H1 (cell line): ENCODE results near the gene ZNF674. TPM values are rescaled to one million over a fixed set of nuclear protein-coding genes. Genes with fewer than 3 reads are reported as not detected.

Experiments used
- CTCF ChIA-PET: fragments of 300-600 bp; sonication (Branson Sonifier 250); formaldehyde crosslinking; loops from one replicate; lab custom pipeline; 2021; ENCODE audit not compliant: partially characterized antibody; lab: Charles Lee
- POLR2A ChIA-PET: fragments of 300-600 bp; sonication (Branson Sonifier 250); formaldehyde crosslinking; loops from one replicate; lab custom pipeline; 2021; ENCODE audit warnings: inconsistent platforms; ENCODE audit not compliant: partially characterized antibody; lab: Charles Lee
- DNase-seq, 2 experiments: peaks; one replicate each; pipeline versions ENCODE4 v3.0.0 to v3.0.0-alpha.2; 2010 to 2022; ENCODE audit warnings: low spot score in 2 of 2, low read depth in 1 of 2, mixed read lengths in 1 of 2
- FAIRE-seq: peaks from 2 replicates; lab custom pipeline; 2011; peaks lifted over from hg19 to GRCh38; lab: Jason Lieb, UNC
- H2AFZ ChIP-seq: 2 replicates; pipeline ENCODE4 v1.8.1; 2012; ENCODE audit warnings: low read length, inconsistent platforms
- H2AK5ac ChIP-seq: 2 replicates; pipeline ENCODE4 v1.6.1; 2013; ENCODE audit warnings: low read depth, low read length
- H2BK120ac ChIP-seq: replicated peaks from 2 replicates; pipeline ENCODE3; 2013; ENCODE audit warnings: low read depth, low read length, inconsistent platforms
- H2BK12ac ChIP-seq: 2 replicates; pipeline ENCODE4 v1.6.1; 2013; ENCODE audit warnings: low read depth, low read length
- H2BK15ac ChIP-seq: 2 replicates; pipeline ENCODE4 v1.6.1; 2013; ENCODE audit warnings: low read length
- H2BK20ac ChIP-seq: 2 replicates; pipeline ENCODE4 v1.6.1; 2013; ENCODE audit warnings: low read length
- H2BK5ac ChIP-seq: 2 replicates; pipeline ENCODE4 v1.6.1; 2013; ENCODE audit warnings: low read depth, low read length
- H3K14ac ChIP-seq: 2 replicates; pipeline ENCODE4 v1.6.1; 2013; ENCODE audit warnings: inconsistent platforms; ENCODE audit not compliant: insufficient read length
- H3K18ac ChIP-seq: 2 replicates; pipeline ENCODE4 v1.6.1; 2013; ENCODE audit warnings: low read length; ENCODE audit errors: extremely low read depth
- H3K23ac ChIP-seq: 2 replicates; pipeline ENCODE4 v1.6.1; 2013; ENCODE audit warnings: inconsistent platforms; ENCODE audit not compliant: insufficient read length
- H3K23me2 ChIP-seq: 2 replicates; pipeline ENCODE4 v1.6.1; 2013; ENCODE audit warnings: low read depth, low read length
- H3K27ac ChIP-seq: 2 replicates; pipeline ENCODE4 v1.6.1; 2011; ENCODE audit warnings: low read depth, low read length, inconsistent platforms
- H3K27me3 ChIP-seq, 4 experiments: replicated peaks in 1 of 4; 1 replicate in 1 of 4; 2 replicates in 3 of 4; pipeline versions ENCODE4 v1.6.1 to v1.8.1; 2011 to 2013; ENCODE audit warnings: low read length in 3 of 4, mild to moderate bottlenecking in 3 of 4, inconsistent platforms in 2 of 4, mixed read lengths in 2 of 4, moderate library complexity in 1 of 4; ENCODE audit not compliant: control insufficient read depth in 3 of 4, insufficient read depth in 3 of 4; ENCODE audit errors: extremely low read depth in 1 of 4
- H3K36me3 ChIP-seq, 4 experiments: 2 replicates each; pipeline versions ENCODE4 v1.6.1 to v1.8.1; 2011 to 2013; ENCODE audit warnings: mild to moderate bottlenecking in 4 of 4, low read length in 3 of 4, moderate library complexity in 2 of 4, control low read depth in 1 of 4, inconsistent platforms in 1 of 4; ENCODE audit not compliant: insufficient read depth in 4 of 4, control insufficient read depth in 2 of 4
- H3K4ac ChIP-seq: replicated peaks from 2 replicates; pipeline ENCODE3; 2013; ENCODE audit warnings: low read length, low read depth, mixed read lengths, inconsistent platforms; ENCODE audit not compliant: insufficient read length
- H3K4me1 ChIP-seq, 4 experiments: replicated peaks in 1 of 4; 1 replicate in 1 of 4; 2 replicates in 3 of 4; pipeline versions ENCODE4 v1.6.1 to v1.8.1; 2011 to 2013; ENCODE audit warnings: low read length in 3 of 4, inconsistent platforms in 2 of 4, mixed read lengths in 1 of 4; ENCODE audit not compliant: insufficient read depth in 4 of 4, control insufficient read depth in 3 of 4
- H3K4me2 ChIP-seq, 2 experiments: 2 replicates each; pipeline versions ENCODE4 v1.6.1 to v1.8.1; 2011 to 2013; ENCODE audit warnings: low read depth in 2 of 2, low read length in 2 of 2, control low read depth in 1 of 2, inconsistent platforms in 1 of 2, mild to moderate bottlenecking in 1 of 2; ENCODE audit not compliant: insufficient read depth in 1 of 2
- H3K4me3 ChIP-seq, 4 experiments: fragments of 200-600, 300-600 bp in 1 of 4; sonication (generic), shearing (Covaris generic), sonication (Bioruptor Twin) in 1 of 4; 2 replicates each; pipeline versions ENCODE4 v1.5.1 to v1.8.1; 2011 to 2016; ENCODE audit warnings: low read length in 4 of 4, low read depth in 3 of 4, control low read depth in 2 of 4, inconsistent platforms in 2 of 4, mild to moderate bottlenecking in 2 of 4, mixed read lengths in 1 of 4, moderate library complexity in 1 of 4; ENCODE audit not compliant: insufficient read depth in 2 of 4; ENCODE audit errors: extremely low read depth in 1 of 4
- H3K56ac ChIP-seq: replicated peaks from 2 replicates; pipeline ENCODE3; 2013; ENCODE audit warnings: low read depth, mild to moderate bottlenecking, mixed read lengths, low read length, inconsistent platforms; ENCODE audit not compliant: insufficient read length
- H3K79me1 ChIP-seq: 2 replicates; pipeline ENCODE4 v1.6.1; 2013; ENCODE audit warnings: low read depth, low read length, control low read depth
- H3K79me2 ChIP-seq, 2 experiments: 2 replicates each; pipeline versions ENCODE4 v1.6.1 to v1.8.1; 2012 to 2013; ENCODE audit warnings: low read length in 2 of 2, mild to moderate bottlenecking in 2 of 2, inconsistent platforms in 1 of 2; ENCODE audit not compliant: insufficient read depth in 2 of 2, control insufficient read depth in 1 of 2
- H3K9ac ChIP-seq, 4 experiments: replicated peaks in 1 of 4; 1 replicate in 1 of 4; 2 replicates in 3 of 4; pipeline versions ENCODE4 v1.6.1 to v1.8.1; 2011 to 2013; ENCODE audit warnings: low read depth in 3 of 4, low read length in 3 of 4, control low read depth in 2 of 4, mild to moderate bottlenecking in 2 of 4, moderate library complexity in 2 of 4, inconsistent platforms in 1 of 4; ENCODE audit errors: extremely low read depth in 1 of 4
- H3K9me3 ChIP-seq, 2 experiments: 2 replicates each; pipeline versions ENCODE4 v1.6.1 to v1.8.1; 2012 to 2013; ENCODE audit warnings: mild to moderate bottlenecking in 2 of 2, moderate library complexity in 2 of 2, control low read depth in 1 of 2, inconsistent platforms in 1 of 2, low read depth in 1 of 2, low read length in 1 of 2, mixed read lengths in 1 of 2; ENCODE audit not compliant: insufficient read depth in 2 of 2
- H4K20me1 ChIP-seq, 2 experiments: replicated peaks in 1 of 2; 2 replicates each; pipeline versions ENCODE3 to v1.8.1; 2011 to 2013; ENCODE audit warnings: inconsistent platforms in 2 of 2, low read length in 2 of 2, mild to moderate bottlenecking in 1 of 2; ENCODE audit not compliant: insufficient read depth in 2 of 2, control insufficient read depth in 1 of 2
- H4K5ac ChIP-seq: 2 replicates; pipeline ENCODE4 v1.6.1; 2013; ENCODE audit warnings: low read length, low read depth, mixed read lengths, inconsistent platforms; ENCODE audit not compliant: insufficient read length
- H4K8ac ChIP-seq: 2 replicates; pipeline ENCODE4 v1.8.0; 2013; ENCODE audit warnings: mild to moderate bottlenecking, moderate library complexity, low read length, inconsistent platforms; ENCODE audit not compliant: insufficient read depth; ENCODE audit errors: extremely low read depth
- H4K91ac ChIP-seq: replicated peaks from 2 replicates; pipeline ENCODE3; 2013; ENCODE audit warnings: low read length, mixed read lengths, inconsistent platforms; ENCODE audit not compliant: insufficient read length
- KDM4A ChIP-seq: IDR thresholded peaks from one replicate; pipeline ENCODE4 v1.7.1; 2012; ENCODE audit warnings: low read depth, mild to moderate bottlenecking, moderate library complexity, low read length, inconsistent platforms; ENCODE audit not compliant: severe bottlenecking
- PHF8 ChIP-seq: fragments of 200-600 bp; sonication (generic); conservative IDR thresholded peaks from 2 replicates; pipeline ENCODE4 v1.7.1; 2012; ENCODE audit warnings: low read depth, mild to moderate bottlenecking, inconsistent platforms, low read length, moderate library complexity
- RAD21 ChIP-seq, 2 experiments: IDR thresholded peaks in 1 of 2; conservative IDR thresholded peaks in 1 of 2; 2 replicates each; pipeline ENCODE4 v1.6.1; 2011; ENCODE audit warnings: low read depth in 2 of 2, low read length in 2 of 2, improper control_type of control experiment in 1 of 2, inconsistent platforms in 1 of 2, mild to moderate bottlenecking in 1 of 2, moderate library complexity in 1 of 2
- ZNF274 ChIP-seq: IDR thresholded peaks from 2 replicates; pipeline ENCODE4 v1.7.0; 2012; ENCODE audit warnings: low read length, borderline replicate concordance; ENCODE audit errors: extremely low read depth
- WGBS, 2 experiments: shearing (Covaris generic) in 1 of 2; methylation state at CpG; one replicate each; pipeline versions ENCODE4 v1.1.6 to v1.1.7; 2013 to 2015; ENCODE audit warnings: low lambda C conversion rate in 2 of 2, mixed read lengths in 2 of 2, inconsistent platforms in 1 of 2, low coverage in 1 of 2, missing lambda C conversion rate in 1 of 2; ENCODE audit not compliant: insufficient replicate concordance in 2 of 2, insufficient coverage in 1 of 2, insufficient read length in 1 of 2; ENCODE audit errors: extremely low coverage in 1 of 2, missing lambda C conversion rate in 1 of 2; 5-methylcytosine and 5-hydroxymethylcytosine counted together
- polyA plus RNA-seq, 7 experiments: library from polyadenylated mRNA; depleted of rRNA in 3 of 7; stranded (reverse) in 5 of 7; unstranded in 2 of 7; fragments of >200 nt in 5 of 7; fragments of 200-250 nt in 2 of 7; gene quantifications; 1 replicate in 5 of 7; 2 replicates in 1 of 7; 4 replicates in 1 of 7; pipeline versions ENCODE4 v1.2.1 to v1.2.3, GENCODE V29; 2011 to 2013; ENCODE audit warnings: missing spikeins in 2 of 7, mixed read lengths in 2 of 7
- total RNA-seq: library from RNA; stranded (reverse); fragmentation: NEBNext Ultra II Directional; extraction: Animal tissue kit (Norgen Biotek cat#: 25700); gene quantifications from 2 replicates; pipeline ENCODE4 v1.2.1, GENCODE V29; 2021
- TF ChIP-seq, protein P1 (sequence below): IDR thresholded peaks from 2 replicates; pipeline ENCODE4 v1.6.1; 2012; ENCODE audit warnings: inconsistent platforms
- TF ChIP-seq, protein P2 (sequence below): IDR thresholded peaks from 2 replicates; pipeline ENCODE4 v1.6.1; 2012; ENCODE audit warnings: inconsistent platforms

ZNF674 gene
- total and polyA plus RNA-seq, 2 of the 8 experiments (the other 6 are each of a cell fraction or from before 2014, with no cell fraction given): 2.0 to 7.4 TPM

DNA sequence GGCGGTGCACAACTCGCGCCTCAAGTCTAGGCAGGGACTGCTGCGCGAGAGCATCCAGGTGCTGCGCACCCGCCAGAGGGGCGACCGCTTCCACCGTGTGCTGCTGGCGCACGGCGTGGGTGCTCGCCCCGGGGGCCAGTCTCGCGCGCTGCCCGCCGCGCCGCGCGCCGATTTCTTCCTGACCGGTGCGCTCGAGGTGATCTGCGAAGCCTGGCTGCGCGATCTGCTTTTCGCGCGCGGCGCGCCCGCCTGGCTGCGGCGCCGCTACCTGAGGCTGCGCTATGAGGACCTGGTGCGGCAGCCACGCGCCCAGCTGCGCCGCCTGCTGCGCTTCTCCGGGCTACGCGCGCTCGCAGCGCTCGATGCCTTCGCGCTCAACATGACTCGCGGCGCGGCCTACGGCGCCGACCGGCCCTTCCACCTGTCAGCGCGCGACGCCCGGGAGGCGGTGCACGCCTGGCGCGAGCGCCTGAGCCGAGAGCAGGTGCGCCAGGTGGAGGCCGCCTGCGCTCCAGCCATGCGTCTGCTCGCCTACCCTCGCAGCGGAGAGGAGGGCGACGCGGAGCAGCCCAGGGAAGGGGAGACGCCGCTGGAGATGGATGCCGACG lies 29.7 kb upstream of the ZNF674 start:
- no peaks in the 10 kb centered on the region; a peak in 1 of 8 replicates for H3K36me3 ChIP-seq
- peaks cover 0 to 8% of the 10 kb centered on the region in 2 experiments for H4K20me1 ChIP-seq
- 0 out of 2 replicates have a peak overlapping the region, but pooled peaks have one; percentile 65 for H2AK5ac ChIP-seq
- H3K4me2 ChIP-seq: peak overlapping the region; percentile 73 to 97
- H3K4me3 ChIP-seq: peak overlapping the region; percentile 64 to 81 (median 70)
- peak overlapping the region in 2 of 4 experiments; percentile 47 to 57; a peak in 4 of 7 replicates for H3K9ac ChIP-seq
- WGBS, 2 experiments: 2% methylated on average over 33 of the region's 90 CpGs; no CpG with 5 or more reads in 1 of the 2 experiments
- H4K8ac ChIP-seq: 0 out of 2 replicates have a peak overlapping the region, but pooled peaks have one; percentile 25
- no peak for DNase-seq
- peaks cover 0 to 40% of the 10 kb centered on the region in 2 experiments; a peak in 2 of 4 replicates for H3K79me2 ChIP-seq
- no peak overlapping the region for H2BK120ac ChIP-seq
- no peak overlapping the region for H2AFZ ChIP-seq
- peak overlapping the region; percentile 73 for H4K91ac ChIP-seq
- no peak overlapping the region for H3K27ac ChIP-seq
- no peaks in the 10 kb centered on the region for H3K79me1 ChIP-seq
- H2BK20ac ChIP-seq: no peak overlapping the region
- no peaks in the 10 kb centered on the region; a peak in 1 of 7 replicates for H3K27me3 ChIP-seq
- POLR2A ChIA-PET: no interaction called here
- no peak overlapping the region for H3K14ac ChIP-seq
- TF ChIP-seq, protein P1, sequence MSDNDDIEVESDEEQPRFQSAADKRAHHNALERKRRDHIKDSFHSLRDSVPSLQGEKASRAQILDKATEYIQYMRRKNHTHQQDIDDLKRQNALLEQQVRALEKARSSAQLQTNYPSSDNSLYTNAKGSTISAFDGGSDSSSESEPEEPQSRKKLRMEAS: peak; percentile 84
- peak; percentile 54 for TF ChIP-seq KDM4A
- TF ChIP-seq, protein P2, sequence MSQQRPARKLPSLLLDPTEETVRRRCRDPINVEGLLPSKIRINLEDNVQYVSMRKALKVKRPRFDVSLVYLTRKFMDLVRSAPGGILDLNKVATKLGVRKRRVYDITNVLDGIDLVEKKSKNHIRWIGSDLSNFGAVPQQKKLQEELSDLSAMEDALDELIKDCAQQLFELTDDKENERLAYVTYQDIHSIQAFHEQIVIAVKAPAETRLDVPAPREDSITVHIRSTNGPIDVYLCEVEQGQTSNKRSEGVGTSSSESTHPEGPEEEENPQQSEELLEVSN: peak; percentile 78
- TF ChIP-seq ZNF274: no peak
- TF ChIP-seq RAD21 (IDR thresholded peaks at IDR 0.05 in 1 of 2, conservative IDR thresholded peaks at IDR 0.05 in 1 of 2; ENCODE audit: low read depth in 2 of 2, low read length in 2 of 2): 0 out of 4 replicates have a peak, but pooled peaks of 1 of the 2 experiments have one; percentile 1
- TF ChIP-seq PHF8: 0 out of 2 replicates have a peak, but pooled peaks have one; percentile 15
- TF ChIP-seq, all 59 proteins: peak for 5
- Histone ChIP-seq H3K9me3 (no peaks in the 10 kb centered on the region), H3K23me2 (peaks cover 6% of the 10 kb centered on the region), H3K4ac (no peak overlapping the region), H2BK12ac (no peak overlapping the region; the same call in 1 of the 2 replicates), H3K56ac (no peak overlapping the region), H3K18ac (no peak overlapping the region; the same call in 1 of the 2 replicates), H2BK5ac (no peak overlapping the region), H2BK15ac (no peak overlapping the region), H4K5ac (no peak overlapping the region), H3K23ac (no peak overlapping the region), H3K4me1 (peaks cover 0 to 12% (median 3%) of the 10 kb centered on the region in 4 experiments; a peak in 3 of 7 replicates)
- CTCF ChIA-PET: interaction anchor here (0.6 kb wide), 1 partner anchor 95 kb away, joined by 3 read pairs; no protein-coding TSS in a partner anchor
- FAIRE-seq: no peak
